CD14-positive monocyte (primary cell): ENCODE results near the gene FAM168A. TPM values are rescaled to one million over a fixed set of nuclear protein-coding genes. Genes with fewer than 3 reads are reported as not detected.

Experiments
- DNase-seq, 3 donors: peaks; one replicate each; pipeline ENCODE4 v3.0.0-alpha.2; 2011 to 2022
- H2AFZ ChIP-seq: 2 replicates; pipeline ENCODE4 v1.6.0; 2012; ENCODE audit warnings: mild to moderate bottlenecking, low read depth, low read length, inconsistent platforms; ENCODE audit not compliant: insufficient read depth, poor library complexity, severe bottlenecking
- H3K27ac ChIP-seq, 2 donors: 1 replicate in 1 of 2; 2 replicates in 1 of 2; pipeline ENCODE4 v1.5.1; 2012 to 2013; ENCODE audit warnings: low read length in 2 of 2, control low read depth in 1 of 2, inconsistent platforms in 1 of 2, low read depth in 1 of 2, mild to moderate bottlenecking in 1 of 2
- H3K27me3 ChIP-seq, 2 donors: one replicate each; pipeline versions ENCODE4 v1.6.0 to v1.6.1; 2011 to 2013; ENCODE audit warnings: low read length in 2 of 2; ENCODE audit not compliant: control insufficient read depth in 2 of 2, insufficient read depth in 2 of 2
- H3K36me3 ChIP-seq, 2 donors: replicated peaks in 1 of 2; 1 replicate in 1 of 2; 2 replicates in 1 of 2; pipeline versions ENCODE4 v1.5.1 to v1.6.1; 2012 to 2013; ENCODE audit warnings: low read length in 2 of 2, control low read depth in 1 of 2, inconsistent platforms in 1 of 2, mild to moderate bottlenecking in 1 of 2; ENCODE audit not compliant: insufficient read depth in 2 of 2, control insufficient read depth in 1 of 2
- H3K4me1 ChIP-seq, 2 donors: 1 replicate in 1 of 2; 2 replicates in 1 of 2; pipeline versions ENCODE4 v1.5.1 to v1.6.1; 2012 to 2013; ENCODE audit warnings: low read length in 2 of 2, control low read depth in 1 of 2, inconsistent platforms in 1 of 2, mild to moderate bottlenecking in 1 of 2, moderate library complexity in 1 of 2; ENCODE audit not compliant: insufficient read depth in 2 of 2, control insufficient read depth in 1 of 2
- H3K4me2 ChIP-seq: replicated peaks from 2 replicates; pipeline ENCODE3; 2012; ENCODE audit warnings: low read length, moderate library complexity, mild to moderate bottlenecking; ENCODE audit not compliant: poor library complexity, severe bottlenecking; ENCODE audit errors: extremely low read depth
- H3K4me3 ChIP-seq, 3 experiments: fragments of 200-600 bp in 1 of 3; sonication (generic) in 1 of 3; replicated peaks in 1 of 3; 1 replicate in 2 of 3; 2 replicates in 1 of 3; pipeline ENCODE4 v1.5.1; 2011 to 2013; ENCODE audit warnings: low read length in 3 of 3, mild to moderate bottlenecking in 3 of 3, control low read depth in 2 of 3, low read depth in 2 of 3, inconsistent platforms in 1 of 3, moderate library complexity in 1 of 3
- H3K79me2 ChIP-seq: 2 replicates; pipeline ENCODE4 v1.6.0; 2012; ENCODE audit warnings: mild to moderate bottlenecking, control low read depth, inconsistent platforms, low read length, moderate library complexity; ENCODE audit not compliant: insufficient read depth
- H3K9ac ChIP-seq: 2 replicates; pipeline ENCODE4 v1.6.0; 2017; ENCODE audit warnings: low read length, mild to moderate bottlenecking; ENCODE audit not compliant: insufficient read depth, poor library complexity, severe bottlenecking
- H3K9me3 ChIP-seq, 2 donors: replicated peaks in 1 of 2; 1 replicate in 1 of 2; 2 replicates in 1 of 2; pipeline versions ENCODE4 v1.5.1 to v1.6.1; 2012 to 2013; ENCODE audit warnings: low read length in 2 of 2, control low read depth in 1 of 2; ENCODE audit not compliant: control insufficient read depth in 1 of 2, insufficient read depth in 1 of 2
- H4K20me1 ChIP-seq: 2 replicates; pipeline ENCODE4 v1.6.0; 2012; ENCODE audit warnings: mild to moderate bottlenecking, low read length, control low read depth, moderate library complexity; ENCODE audit not compliant: insufficient read depth
- H3K27ac Mint-ChIP-seq, 7 donors: one replicate each; pipeline ENCODE4 v1.8.0; 2020; ENCODE audit warnings: mild to moderate bottlenecking in 7 of 7, mixed read lengths in 7 of 7, moderate library complexity in 6 of 7, inconsistent platforms in 2 of 7
- H3K27me3 Mint-ChIP-seq, 3 donors: one replicate each; pipeline ENCODE4 v1.8.0; 2021 to 2022; ENCODE audit warnings: low read depth in 3 of 3, mild to moderate bottlenecking in 3 of 3, mixed read lengths in 3 of 3, moderate library complexity in 3 of 3, inconsistent platforms in 1 of 3
- H3K36me3 Mint-ChIP-seq, 2 donors: one replicate each; pipeline ENCODE4 v1.8.0; 2020; ENCODE audit warnings: mixed read lengths in 2 of 2, inconsistent platforms in 1 of 2, mild to moderate bottlenecking in 1 of 2
- H3K4me1 Mint-ChIP-seq: one replicate; pipeline ENCODE4 v1.8.0; 2020; ENCODE audit warnings: mild to moderate bottlenecking, mixed read lengths
- H3K4me3 Mint-ChIP-seq, 2 donors: one replicate each; pipeline ENCODE4 v1.8.0; 2020; ENCODE audit warnings: mild to moderate bottlenecking in 2 of 2, mixed read lengths in 2 of 2, moderate library complexity in 1 of 2
- H3K9me3 Mint-ChIP-seq, 7 donors: one replicate each; pipeline ENCODE4 v1.8.0; 2020 to 2022; ENCODE audit warnings: mixed read lengths in 7 of 7, mild to moderate bottlenecking in 6 of 7, moderate library complexity in 6 of 7, inconsistent platforms in 2 of 7
- CTCF ChIP-seq: fragments of 200-600 bp; IDR thresholded peaks from one replicate; pipeline ENCODE4 v1.8.0; 2022; ENCODE audit warnings: antibody characterized with exemption, mild to moderate bottlenecking
- WGBS: methylation state at CpG from one replicate; pipeline ENCODE4 v1.1.5; 2013; ENCODE audit warnings: missing lambda C conversion rate; ENCODE audit not compliant: insufficient coverage; 5-methylcytosine and 5-hydroxymethylcytosine counted together
- intact Hi-C, 2 donors: fragments of 100-400 bp; cut with micrococcal nuclease; formaldehyde crosslinking; loops; one replicate each; pipeline versions ENCODE4 v1.15.0 to v1.15.1; 2023
- polyA plus RNA-seq, 3 donors: library from polyadenylated mRNA; depleted of rRNA in 1 of 3; unstranded in 2 of 3; stranded (reverse) in 1 of 3; fragments of 300-500 nt in 2 of 3; fragments of >200 nt in 1 of 3; fragmentation: Illumina TruSeq in 2 of 3; gene quantifications; 1 replicate in 2 of 3; 2 replicates in 1 of 3; pipeline ENCODE4 v1.2.3, GENCODE V29; 2012 to 2021

The FAM168A gene
- polyA plus RNA-seq, 3 donors: 1.4 to 13.3 (median 2.1) TPM

DNA sequence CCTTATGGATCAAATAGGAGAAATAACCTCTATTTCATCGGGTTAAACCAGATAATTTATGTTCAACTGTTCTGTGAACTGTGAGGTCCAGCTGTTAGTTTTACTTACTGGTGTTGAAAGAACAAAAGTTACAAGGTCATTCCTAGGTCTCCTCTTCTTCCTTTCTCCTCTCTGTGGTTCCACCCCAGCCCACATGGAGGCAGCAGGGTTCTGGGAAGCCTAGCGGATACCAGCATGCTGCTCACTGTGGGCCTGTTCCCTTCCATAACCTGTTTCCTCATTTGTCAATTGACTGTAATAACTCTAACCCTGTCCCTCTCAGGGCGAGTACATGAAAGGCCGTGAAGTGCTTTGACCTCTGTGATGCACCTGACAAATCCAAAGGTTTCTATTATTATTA, 193.9 kb downstream of the FAM168A start:
- DNase-seq: peak; percentile 74 to 83 (median 81)
- Mint-ChIP-seq H3K27ac (peak overlapping the region in 5 of 7 donors; percentile 22 to 83 (median 67)), H3K4me3 (no peak overlapping the region), H3K4me1 (peaks cover 46% of the 10 kb centered on the region), H3K27me3 (peaks cover 0 to 1% (median 0%) of the 10 kb centered on the region in 3 donors), H3K9me3 (no peaks in the 10 kb centered on the region), H3K36me3 (peaks cover 54 to 73% of the 10 kb centered on the region in 2 donors)
- no CpG with 5 or more reads among the region's 4 CpGs for WGBS
- Histone ChIP-seq H3K27me3 (no peaks in the 10 kb centered on the region), H3K27ac (peak overlapping the region in 1 of 2 donors; percentile 57), H2AFZ (no peak overlapping the region), H3K36me3 (peaks cover 49 to 75% of the 10 kb centered on the region in 2 donors), H3K4me1 (peaks cover 29 to 45% of the 10 kb centered on the region in 2 donors), H3K4me3 (no peak overlapping the region), H3K79me2 (no peaks in the 10 kb centered on the region), H4K20me1 (peaks cover 97% of the 10 kb centered on the region), H3K4me2 (no peak overlapping the region), H3K9me3 (no peaks in the 10 kb centered on the region), H3K9ac (no peak overlapping the region)
- TF ChIP-seq CTCF: peak; percentile 83
- intact Hi-C loops: loop anchor here in 1 of 2 donors (1.0 kb wide), 1 partner anchor 257 kb away; no protein-coding TSS in a partner anchor

DNA sequence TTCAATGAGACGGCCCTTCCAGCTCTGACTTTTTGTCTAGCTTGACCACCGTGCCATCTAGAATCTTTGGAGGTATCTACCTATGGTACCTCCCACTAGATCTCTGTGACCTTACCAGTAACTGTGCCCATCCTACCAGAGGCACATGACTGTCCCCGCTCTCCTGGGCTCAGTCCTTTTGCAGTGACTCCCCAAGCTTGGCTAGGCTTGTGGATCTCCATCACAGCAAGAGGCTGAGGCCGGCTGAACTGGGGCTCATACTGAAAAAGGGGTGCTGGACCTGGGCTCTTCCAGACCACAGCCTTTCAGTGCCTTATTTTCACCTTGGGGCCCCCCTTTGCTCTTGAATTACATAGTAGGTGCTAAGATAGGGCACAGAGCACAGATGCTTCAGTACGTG, 194.4 kb downstream of the FAM168A start:
- Mint-ChIP-seq H3K27ac (peak overlapping the region in 6 of 7 donors; percentile 22 to 80 (median 55)), H3K4me1 (peaks cover 42% of the 10 kb centered on the region), H3K27me3 (no peaks in the 10 kb centered on the region), H3K36me3 (peaks cover 54 to 74% of the 10 kb centered on the region in 2 donors), H3K9me3 (no peaks in the 10 kb centered on the region), H3K4me3 (peak overlapping the region in 1 of 2 donors; percentile 49)
- Histone ChIP-seq H3K9me3 (no peaks in the 10 kb centered on the region), H3K9ac (no peak overlapping the region), H3K36me3 (peaks cover 49 to 75% of the 10 kb centered on the region in 2 donors), H3K4me3 (no peak overlapping the region), H3K27me3 (no peaks in the 10 kb centered on the region), H3K4me2 (no peak overlapping the region), H4K20me1 (peaks cover 97% of the 10 kb centered on the region), H3K4me1 (peaks cover 25 to 44% of the 10 kb centered on the region in 2 donors), H3K27ac (peak overlapping the region; percentile 19 to 57), H2AFZ (no peak overlapping the region), H3K79me2 (no peaks in the 10 kb centered on the region)
- intact Hi-C loops: no loop called here
- no peak for TF ChIP-seq CTCF
- WGBS: 92% methylated on average over 4 of the region's 5 CpGs
- no peak for DNase-seq
